GM12878 (cell line): Measurements from ENCODE around the gene TNNT2. TPM values are rescaled to one million over a fixed set of nuclear protein-coding genes. Genes with fewer than 3 reads are reported as not detected.

Experiments
- ATAC-seq: fragments of 200-7000 bp; cut with Tn5 transposase; 3 replicates; pipeline ENCODE4 v1.9.1; 2020; ENCODE audit warnings: mild to moderate bottlenecking, moderate library complexity
- BruUV-seq: library from RNA; stranded (reverse); fragments of 400-500 nt; replicated peaks from 2 replicates; lab custom pipeline; 2021; lab: Mats Ljungman, UMichigan
- CTCF ChIA-PET: fragments of 300-600 bp; sonication (Branson Sonifier 250); formaldehyde crosslinking; extraction: SDS; loops from one replicate; lab custom pipeline; 2021; ENCODE audit warnings: inconsistent platforms; lab: Yijun Ruan, JAX
- POLR2A ChIA-PET: fragments of 350-600 bp; formaldehyde crosslinking; extraction: SDS; loops from one replicate; lab custom pipeline; 2021; ENCODE audit warnings: inconsistent platforms; lab: Charles Lee
- RAD21 ChIA-PET: fragments of 300-600 bp; sonication (Branson Sonifier 250); formaldehyde crosslinking; loops from one replicate; lab custom pipeline; 2023; ENCODE audit warnings: antibody characterized with exemption; ENCODE audit not compliant: unreplicated experiment; lab: Charles Lee
- SMC1A ChIA-PET: fragments of 300-600 bp; sonication (Branson Sonifier 250); formaldehyde crosslinking; loops from one replicate; lab custom pipeline; 2023; ENCODE audit not compliant: unreplicated experiment, uncharacterized antibody; lab: Charles Lee
- DNase-seq: peaks from one replicate; pipeline ENCODE4 v3.0.0-alpha.2; 2011; ENCODE audit warnings: low read depth, low spot score
- FAIRE-seq: peaks from 3 replicates; lab custom pipeline; 2011; peaks lifted over from hg19 to GRCh38; lab: Jason Lieb, UNC
- H2AFZ ChIP-seq: 2 replicates; pipeline ENCODE4 v1.6.0; 2011; ENCODE audit warnings: low read depth, low read length, control low read depth; ENCODE audit not compliant: control insufficient read depth
- H3K27ac ChIP-seq: 2 replicates; pipeline ENCODE4 v1.5.1; 2011; ENCODE audit warnings: control low read depth; ENCODE audit not compliant: control insufficient read depth, insufficient read depth
- H3K27me3 ChIP-seq, 2 experiments: replicated peaks in 1 of 2; 2 replicates each; pipeline versions ENCODE4 v1.6.0 to v1.6.1; 2011; ENCODE audit warnings: low read length in 1 of 2; ENCODE audit not compliant: control insufficient read depth in 2 of 2, insufficient read depth in 2 of 2
- H3K36me3 ChIP-seq, 2 experiments: 2 replicates each; pipeline ENCODE4 v1.5.1; 2011; ENCODE audit warnings: low read length in 1 of 2; ENCODE audit not compliant: control insufficient read depth in 2 of 2, insufficient read depth in 2 of 2
- H3K4me1 ChIP-seq: 2 replicates; pipeline ENCODE4 v1.6.1; 2011; ENCODE audit warnings: mild to moderate bottlenecking, low read length, moderate library complexity, mixed read lengths; ENCODE audit not compliant: control insufficient read depth, insufficient read depth
- H3K4me2 ChIP-seq: 2 replicates; pipeline ENCODE4 v1.6.0; 2011; ENCODE audit warnings: control low read depth; ENCODE audit not compliant: control insufficient read depth, insufficient read depth
- H3K4me3 ChIP-seq: fragments of 200-600 bp; sonication (generic); 2 replicates; pipeline ENCODE4 v1.5.1; 2016
- H3K79me2 ChIP-seq: 2 replicates; pipeline ENCODE4 v1.6.0; 2011; ENCODE audit warnings: low read length; ENCODE audit not compliant: control insufficient read depth, insufficient read depth
- H3K9ac ChIP-seq: 2 replicates; pipeline ENCODE4 v1.8.0; 2011; ENCODE audit warnings: low read length, control low read depth, mixed read lengths; ENCODE audit not compliant: control insufficient read depth, insufficient read depth
- H3K9me3 ChIP-seq: replicated peaks from 3 replicates; pipeline ENCODE4 v1.5.1; 2011; ENCODE audit warnings: mild to moderate bottlenecking, low read length; ENCODE audit not compliant: control insufficient read depth, insufficient read depth
- H4K20me1 ChIP-seq: 2 replicates; pipeline ENCODE4 v1.6.0; 2011; ENCODE audit not compliant: control insufficient read depth, insufficient read depth
- ATF7 ChIP-seq: fragments of 450-650 bp; IDR thresholded peaks from 2 replicates; pipeline ENCODE4 v1.6.1; 2016; ENCODE audit warnings: low read depth, mild to moderate bottlenecking
- CEBPB ChIP-seq, 2 experiments: fragments of 150-350 bp in 1 of 2; IDR thresholded peaks; 2 replicates each; pipeline ENCODE4 v1.6.1; 2012 to 2014; ENCODE audit warnings: low read depth in 2 of 2, low read length in 2 of 2, borderline replicate concordance in 1 of 2, inconsistent platforms in 1 of 2
- EED ChIP-seq: sonication (generic); IDR thresholded peaks from 2 replicates; pipeline ENCODE4 v1.6.1; 2016; ENCODE audit warnings: antibody characterized with exemption, low read depth
- GABPA ChIP-seq: IDR thresholded peaks from 2 replicates; pipeline ENCODE4 v1.6.1; 2014; ENCODE audit warnings: antibody characterized with exemption, low read depth, mild to moderate bottlenecking, inconsistent platforms
- GATAD2B ChIP-seq: fragments of 450-650 bp; conservative IDR thresholded peaks from 2 replicates; pipeline ENCODE4 v1.6.1; 2017; ENCODE audit warnings: low read depth, mild to moderate bottlenecking, moderate library complexity
- MEF2B ChIP-seq: fragments of 450-650 bp; IDR thresholded peaks from 2 replicates; pipeline ENCODE4 v1.6.1; 2018; ENCODE audit warnings: mild to moderate bottlenecking, moderate library complexity; ENCODE audit not compliant: partially characterized antibody, poor library complexity, severe bottlenecking
- RUNX3 ChIP-seq: IDR thresholded peaks from 2 replicates; pipeline ENCODE4 v1.6.1; 2012; ENCODE audit warnings: low read length, inconsistent platforms
- ZBED1 ChIP-seq: IDR thresholded peaks from 2 replicates; pipeline ENCODE4 v1.6.1; 2016; ENCODE audit warnings: borderline replicate concordance
- ZNF687 ChIP-seq: fragments of 450-650 bp; IDR thresholded peaks from 2 replicates; pipeline ENCODE4 v1.6.1; 2017; ENCODE audit warnings: mild to moderate bottlenecking, moderate library complexity
- WGBS: methylation state at CpG from one replicate; pipeline ENCODE4 v1.1.6; 2016; ENCODE audit warnings: low lambda C conversion rate; ENCODE audit not compliant: insufficient replicate concordance, insufficient coverage; ENCODE audit errors: missing lambda C conversion rate; 5-methylcytosine and 5-hydroxymethylcytosine counted together
- in situ Hi-C: fragments of 300-500 bp; cut with MboI; formaldehyde crosslinking; loops from 9 replicates; pipeline ENCODE4 v1.14.3; 2018; ENCODE audit warnings: mixed read lengths
- intact Hi-C: fragments of 100-400 bp; cut with micrococcal nuclease; formaldehyde crosslinking; loops from one replicate; pipeline ENCODE4 v1.14.2; 2022; ENCODE audit not compliant: unreplicated experiment
- polyA plus RNA-seq, 11 experiments: library from polyadenylated mRNA; depleted of rRNA in 4 of 11; unstranded in 6 of 11; stranded (reverse) in 5 of 11; fragments of >200 nt; fragmentation: Nextera tagmentation in 4 of 11; fragmentation: Illumina TruSeq in 1 of 11; extraction: Ambion mirVana in 4 of 11; extraction: Trizol in 1 of 11; gene quantifications; 1 replicate in 1 of 11; 2 replicates in 10 of 11; pipeline versions ENCODE4 v1.2.1 to v1.2.3, GENCODE V29; 2011 to 2016; ENCODE audit warnings: inconsistent platforms in 2 of 11, missing spikeins in 2 of 11, low read depth in 1 of 11
- total RNA-seq, 4 experiments: library from RNA; depleted of rRNA in 3 of 4; stranded (reverse); fragments of >200 nt in 3 of 4; fragmentation: Illumina TruSeq in 1 of 4; extraction: Trizol in 1 of 4; gene quantifications; 2 replicates each; pipeline versions ENCODE4 v1.2.1 to v1.2.3, GENCODE V29; 2013 to 2021
- TF ChIP-seq, protein P1 (sequence below): fragments of 450-650 bp; IDR thresholded peaks from 2 replicates; pipeline ENCODE4 v1.6.1; 2014; ENCODE audit warnings: mild to moderate bottlenecking

The TNNT2 gene
- total and polyA plus RNA-seq, 10 of the 15 experiments (the other 5 are each of a cell fraction or from before 2014, with no cell fraction given) = 2.2 TPM; not detected in 9

DNA sequence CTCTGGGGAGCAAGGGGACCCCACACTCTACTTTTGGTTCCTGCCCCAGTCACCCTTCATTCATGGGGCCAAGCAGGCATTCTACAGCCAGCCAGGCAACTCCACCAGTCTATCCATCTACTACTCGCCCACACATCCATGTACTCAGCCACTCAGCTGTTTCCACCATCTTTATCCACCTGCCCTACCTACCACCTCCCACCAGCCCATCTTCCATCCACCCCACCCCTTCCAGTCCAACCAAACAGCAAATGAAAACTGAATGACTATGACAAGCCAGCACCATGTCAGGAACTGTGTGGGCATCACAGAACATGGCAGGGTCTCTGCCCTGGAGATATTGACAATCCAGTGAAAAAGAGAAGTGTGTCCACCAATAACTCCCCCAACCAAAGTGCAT, 13.7 kb upstream of the TNNT2 start:
- CTCF ChIA-PET = interaction anchor here (0.9 to 17.8 kb wide), 3 partner anchors 15 to 121 kb away, joined by 3 to 623 read pairs (median 5); no protein-coding TSS in a partner anchor
- FAIRE-seq (no peak), DNase-seq (no peak), ATAC-seq (no peak)
- H3K79me2 ChIP-seq = no peaks in the 10 kb centered on the region
- no peak for TF ChIP-seq ZBED1
- TF ChIP-seq, protein P1, sequence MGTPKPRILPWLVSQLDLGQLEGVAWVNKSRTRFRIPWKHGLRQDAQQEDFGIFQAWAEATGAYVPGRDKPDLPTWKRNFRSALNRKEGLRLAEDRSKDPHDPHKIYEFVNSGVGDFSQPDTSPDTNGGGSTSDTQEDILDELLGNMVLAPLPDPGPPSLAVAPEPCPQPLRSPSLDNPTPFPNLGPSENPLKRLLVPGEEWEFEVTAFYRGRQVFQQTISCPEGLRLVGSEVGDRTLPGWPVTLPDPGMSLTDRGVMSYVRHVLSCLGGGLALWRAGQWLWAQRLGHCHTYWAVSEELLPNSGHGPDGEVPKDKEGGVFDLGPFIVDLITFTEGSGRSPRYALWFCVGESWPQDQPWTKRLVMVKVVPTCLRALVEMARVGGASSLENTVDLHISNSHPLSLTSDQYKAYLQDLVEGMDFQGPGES = no peak
- no peak for TF ChIP-seq MEF2B
- TF ChIP-seq GATAD2B = no peak
- SMC1A ChIA-PET = interaction anchor here (19.4 kb wide), 1 partner anchor 14 kb away, joined by 374 read pairs; no protein-coding TSS in a partner anchor
- POLR2A ChIA-PET = interaction anchor here (0.5 to 18.2 kb wide), 2 partner anchors 14 to 139 kb away, joined by 3 to 228 read pairs; no protein-coding TSS in a partner anchor
- RAD21 ChIA-PET = interaction anchor here (17.4 kb wide), 1 partner anchor 15 kb away, joined by 340 read pairs; no protein-coding TSS in a partner anchor
- no peak overlapping the region for H3K9ac ChIP-seq
- no peak overlapping the region for H3K27ac ChIP-seq
- H3K36me3 ChIP-seq = no peaks in the 10 kb centered on the region
- H3K27me3 ChIP-seq = no peaks in the 10 kb centered on the region
- H4K20me1 ChIP-seq = no peaks in the 10 kb centered on the region
- intact Hi-C loops (no loop called here), in situ Hi-C loops (no loop called here)
- H3K4me1 ChIP-seq = peaks cover 12% of the 10 kb centered on the region
- no peak overlapping the region for H2AFZ ChIP-seq
- no peak overlapping the region for H3K4me3 ChIP-seq
- BruUV-seq = no TSS peak
- H3K4me2 ChIP-seq = no peak overlapping the region
- WGBS = 0% methylated on average over 1 of the region's 1 CpG
- H3K9me3 ChIP-seq = no peaks in the 10 kb centered on the region

- Histone ChIP-seq H3K27ac (no peak overlapping the region), H3K4me3 (no peak overlapping the region), H3K4me1 (peaks cover 12% of the 10 kb centered on the region), H3K9ac (no peak overlapping the region), H3K36me3 (no peaks in the 10 kb centered on the region), H3K79me2 (no peaks in the 10 kb centered on the region), H3K9me3 (no peaks in the 10 kb centered on the region), H3K4me2 (no peak overlapping the region), H4K20me1 (no peaks in the 10 kb centered on the region), H3K27me3 (no peaks in the 10 kb centered on the region), H2AFZ (no peak overlapping the region)
- POLR2A ChIA-PET = interaction anchor here (0.8 to 18.2 kb wide), 2 partner anchors 9 to 16 kb away, joined by 3 to 228 read pairs; no protein-coding TSS in a partner anchor
- no peak for DNase-seq
- 49% methylated on average over 6 of the region's 12 CpGs for WGBS
- BruUV-seq = no TSS peak
- no peak for FAIRE-seq
- in situ Hi-C loops = no loop called here
- intact Hi-C loops = no loop called here
- CTCF ChIA-PET = interaction anchor here (0.7 to 17.8 kb wide), 9 partner anchors 13 to 124 kb away, joined by 3 to 623 read pairs (median 6); no protein-coding TSS in a partner anchor
- RAD21 ChIA-PET = interaction anchor here (17.4 kb wide), 1 partner anchor 17 kb away, joined by 340 read pairs; no protein-coding TSS in a partner anchor
- SMC1A ChIA-PET = interaction anchor here (0.6 to 19.4 kb wide), 3 partner anchors 16 to 231 kb away, joined by 3 to 374 read pairs (median 3); no protein-coding TSS in a partner anchor
- ATAC-seq = no peak
- TF ChIP-seq EED = no peak
- TF ChIP-seq GABPA = no peak
- TF ChIP-seq CEBPB (IDR thresholded peaks at IDR 0.05; ENCODE audit: borderline replicate concordance in 1 of 2, low read depth in 2 of 2, low read length in 2 of 2) = no peak
- no peak for TF ChIP-seq ZNF687
- TF ChIP-seq RUNX3 = no peak
- no peak for TF ChIP-seq ATF7
Observed at GRCh38 chr1:201389051-201389450, 11.6 kb upstream of the TNNT2 start.
